HG03520 (cell line): ENCODE data around the gene EHMT2.
"Not testable (repeated sequence)": the region's sequence is repeated elsewhere in the genome, so short reads cannot be mapped to it uniquely, and the experiment has no call there.

Source experiments
- ATAC-seq: cut with Tn5 transposase; IDR thresholded peaks from one replicate; pipeline ENCODE4 v1.9.1; 2021; ENCODE audit warnings: mild to moderate bottlenecking, moderate library complexity; ENCODE audit not compliant: unreplicated experiment

The EHMT2 gene

GRCh38 chr6:31874084-31874670 lies 23.3 kb downstream of the EHMT2 start:
- no peak for ATAC-seq

- ATAC-seq: no peak
These were observed 26.3 kb downstream of the EHMT2 start for GRCh38 chr6:31871046-31871659.

- ATAC-seq: no peak
These were observed 27.0 kb downstream of the EHMT2 start for GRCh38 chr6:31870385-31870921.

GRCh38 chr6:31869343-31869742 lies 28.2 kb downstream of the EHMT2 start:
- no peak for ATAC-seq

DNA sequence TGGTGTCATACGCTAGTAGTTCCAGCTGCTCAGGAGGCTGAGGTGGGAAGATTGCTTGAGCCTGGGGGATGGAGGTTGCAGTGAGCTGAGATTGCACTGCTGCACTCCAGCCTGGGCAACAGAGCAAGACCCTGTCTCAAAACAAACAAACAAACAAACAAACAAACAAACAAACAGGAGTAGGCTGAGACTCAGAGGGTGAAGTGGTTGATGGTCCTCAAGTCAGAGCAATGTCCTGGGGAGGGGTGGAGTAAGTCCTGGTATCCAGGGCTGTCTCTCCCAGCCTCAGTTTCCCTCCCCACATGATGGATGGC lies 28.9 kb downstream of the EHMT2 start:
- ATAC-seq: not testable (repeated sequence)

GRCh38 chr6:31865205-31866118 lies 32.0 kb downstream of the EHMT2 start:
- ATAC-seq: no peak

GRCh38 chr6:31864818-31865204 lies 32.7 kb downstream of the EHMT2 start:
- no peak for ATAC-seq

DNA sequence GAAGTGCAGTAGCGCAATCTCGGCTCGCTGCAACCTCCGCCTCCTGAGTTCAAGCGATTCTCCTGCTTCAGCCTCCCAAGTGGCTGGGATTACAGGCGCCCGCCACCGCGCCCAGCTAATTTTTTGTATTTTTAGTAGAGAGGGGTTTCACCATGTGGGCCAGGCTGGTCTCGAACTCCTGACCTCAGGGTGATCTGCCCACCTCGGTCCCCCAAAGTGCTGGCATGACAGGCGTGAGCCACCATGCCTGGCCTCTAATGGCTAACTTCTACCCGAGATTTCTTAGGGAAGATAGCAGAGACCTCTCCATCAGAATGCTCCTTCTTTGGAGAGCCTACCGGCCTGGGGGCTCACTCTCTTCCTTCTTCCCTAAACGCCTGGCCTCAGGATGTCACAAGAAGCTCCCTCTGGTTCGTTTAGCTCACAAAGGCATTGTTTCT lies 33.4 kb downstream of the EHMT2 start:
- not testable (repeated sequence) for ATAC-seq

GRCh38 chr6:31862344-31863235 lies 34.9 kb downstream of the EHMT2 start, which contains the start of gene NEU1:
Gene NEU1, minus strand, starts transcription at chr6:31862821. Its CDS starts 45 bp downstream, at chr6:31862776.
- peak; percentile 83 for ATAC-seq

DNA sequence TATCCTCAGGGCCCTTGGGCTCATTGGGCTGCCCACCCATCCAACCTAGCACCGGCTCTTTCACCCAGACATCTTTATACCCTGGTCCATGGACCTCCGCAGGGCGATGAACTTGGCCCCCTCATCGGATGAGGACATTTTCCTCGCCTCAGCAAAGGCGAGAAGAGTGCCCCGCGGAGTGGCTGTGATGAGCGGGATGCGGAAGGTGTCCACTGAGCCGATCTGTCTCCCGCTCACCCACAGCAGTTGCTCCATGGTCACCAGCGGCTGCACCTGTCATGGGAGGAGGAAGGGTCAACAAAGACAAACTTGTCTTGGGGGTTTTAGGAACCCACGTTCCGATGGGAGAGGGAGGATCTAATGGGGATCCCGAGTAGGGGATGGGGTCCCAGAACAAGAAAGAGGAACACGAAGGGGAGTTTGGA lies 35.6 kb downstream of the EHMT2 start:
- no peak for ATAC-seq

DNA sequence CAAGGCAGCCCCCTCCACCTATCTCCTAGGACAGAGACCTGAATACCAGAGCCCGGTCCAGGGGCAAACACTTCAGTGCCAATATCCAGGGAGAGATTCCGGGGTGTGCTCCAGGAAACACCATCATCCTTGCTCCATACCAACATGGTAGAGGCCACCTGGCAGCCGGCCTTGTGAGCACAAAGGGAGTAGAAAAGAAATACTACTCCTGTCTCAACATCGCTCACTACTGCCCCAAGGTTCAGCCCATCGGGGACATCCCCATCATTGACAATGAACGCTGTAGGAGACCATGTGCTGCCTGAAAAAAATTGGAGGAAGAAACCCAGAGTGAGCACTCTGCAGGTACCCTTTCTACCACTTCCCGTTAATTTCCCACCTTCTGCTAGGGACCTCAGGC lies 36.3 kb downstream of the EHMT2 start:
- ATAC-seq: no peak

DNA sequence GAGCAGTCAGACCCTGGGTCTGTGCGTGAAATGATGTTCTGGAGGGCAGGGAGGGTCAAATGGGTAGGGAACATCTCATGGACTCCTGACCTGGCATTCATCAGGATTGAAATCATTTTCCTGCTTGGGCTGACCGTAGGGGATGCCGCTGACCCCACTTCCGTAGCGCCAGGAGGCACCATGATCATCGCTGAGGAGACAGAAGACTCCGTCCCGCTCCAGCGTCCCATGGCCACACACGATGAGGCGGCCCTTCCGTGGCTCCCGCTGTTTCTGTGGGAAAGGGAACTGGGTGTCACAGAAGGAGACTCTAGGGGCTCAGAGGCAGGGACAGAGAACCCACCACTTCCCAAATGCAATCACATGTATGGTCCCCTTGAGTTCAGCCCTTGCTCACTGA lies 37.1 kb downstream of the EHMT2 start:
- ATAC-seq: no peak

DNA sequence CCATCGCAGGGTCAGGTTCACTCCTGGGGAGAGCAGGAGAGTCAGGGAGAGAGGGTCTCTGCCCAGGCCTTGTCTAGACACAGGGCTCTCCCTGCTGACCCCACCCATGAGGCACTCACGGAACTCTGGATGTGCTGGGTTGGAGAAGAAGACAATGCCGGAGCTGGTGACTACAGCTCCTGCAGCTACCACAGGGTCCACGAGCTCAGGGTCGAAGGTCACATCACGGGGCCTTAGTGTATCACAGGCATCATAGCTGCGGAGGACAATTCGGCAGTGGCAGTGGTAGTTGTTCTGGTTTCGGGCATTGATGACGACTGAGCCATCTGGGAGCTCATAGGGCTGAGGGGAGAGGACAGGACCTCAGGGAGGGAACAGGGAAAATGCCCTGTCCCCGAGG lies 37.6 kb downstream of the EHMT2 start:
- ATAC-seq: no peak

GRCh38 chr6:31858707-31859106 lies 38.8 kb downstream of the EHMT2 start:
- ATAC-seq: no peak

- ATAC-seq: not testable (repeated sequence)
These were observed 39.7 kb downstream of the EHMT2 start for GRCh38 chr6:31857774-31858173.

DNA sequence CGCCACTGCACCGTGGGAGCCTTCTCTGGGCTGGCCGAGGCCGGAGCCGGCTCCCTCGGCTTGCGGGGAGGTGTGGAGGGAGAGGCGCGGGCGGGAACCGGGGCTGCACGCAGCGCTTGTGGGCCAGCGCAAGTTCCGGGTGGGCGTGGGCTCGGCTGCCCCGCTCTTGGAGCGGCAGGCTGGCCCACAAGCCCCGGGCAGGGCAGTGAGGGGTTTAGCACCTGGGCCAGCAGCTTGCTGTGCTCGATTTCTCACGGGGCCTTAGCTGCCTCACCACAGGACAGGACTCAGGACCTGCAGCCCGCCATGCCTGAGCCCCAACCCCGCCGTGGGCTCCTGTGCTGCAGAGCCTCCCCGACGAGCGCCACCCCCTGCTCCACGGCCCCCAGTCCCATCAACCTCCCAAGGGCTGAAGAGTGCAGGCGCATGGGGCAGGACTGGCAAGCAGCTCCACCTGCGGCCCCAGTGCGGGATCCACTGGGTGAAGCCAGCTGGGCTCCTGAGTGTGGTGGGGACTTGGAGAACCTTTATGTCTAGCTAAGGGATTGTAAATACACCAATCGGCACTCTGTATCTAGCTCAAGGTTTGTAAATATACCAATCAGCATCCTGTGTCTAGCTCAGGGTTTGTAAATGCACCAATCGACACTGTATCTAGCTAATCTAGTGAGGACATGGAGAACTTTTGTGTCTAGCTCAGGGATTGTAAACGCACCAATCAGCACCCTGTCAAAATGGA lies 45.3 kb downstream of the EHMT2 start:
- ATAC-seq: not testable (repeated sequence)

DNA sequence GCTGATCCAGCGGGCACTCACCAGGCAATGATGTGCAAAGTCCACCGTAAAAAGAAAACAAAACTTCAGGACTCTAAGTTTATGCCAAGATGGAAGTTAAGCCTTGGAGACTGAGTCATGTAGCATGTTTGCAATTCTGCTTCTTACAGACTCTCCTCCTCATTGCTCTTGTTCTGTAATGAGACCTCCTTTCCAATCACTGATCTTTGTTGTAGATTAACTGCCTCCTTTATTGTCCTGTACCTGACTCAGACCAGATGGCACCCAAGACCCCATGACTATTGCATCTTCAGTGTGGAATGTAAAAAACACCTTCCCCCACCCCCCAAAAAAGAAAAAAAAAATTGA lies 46.0 kb downstream of the EHMT2 start:
- ATAC-seq: no peak

DNA sequence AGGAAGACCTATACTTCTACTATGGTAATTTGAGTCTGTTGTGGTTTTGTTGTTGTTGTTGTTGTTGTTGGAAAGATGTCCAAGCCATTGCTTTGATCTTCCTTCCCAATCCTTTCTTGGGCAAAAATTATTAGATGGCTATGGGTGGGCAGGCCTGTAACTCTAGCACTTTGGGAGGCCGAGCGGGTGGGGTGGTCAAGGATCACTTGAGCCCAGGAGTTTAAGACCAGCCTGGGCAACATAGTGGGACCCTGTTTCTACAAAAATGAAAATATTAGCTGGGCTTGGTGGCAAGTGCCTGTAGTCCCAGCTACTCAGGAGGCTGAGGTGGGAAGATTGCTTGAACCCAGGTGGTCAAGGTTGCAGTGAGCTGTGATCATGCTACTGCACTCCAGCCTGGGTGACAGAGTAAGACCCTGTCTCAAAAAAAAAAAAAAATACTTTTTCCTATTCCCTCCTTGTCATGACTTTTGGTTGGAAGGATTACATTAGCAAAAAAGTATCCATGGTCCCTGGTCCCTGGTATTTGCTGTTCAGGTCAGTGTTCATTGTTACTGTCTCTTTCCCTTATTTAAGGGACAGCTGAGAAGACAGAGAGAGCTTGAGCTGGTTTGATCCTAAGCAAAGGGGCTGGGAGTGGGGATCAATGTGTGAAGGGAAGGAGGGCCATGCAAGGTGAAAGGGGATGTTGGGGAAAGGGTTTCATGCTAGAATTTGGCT lies 46.6 kb downstream of the EHMT2 start:
- ATAC-seq: no peak

DNA sequence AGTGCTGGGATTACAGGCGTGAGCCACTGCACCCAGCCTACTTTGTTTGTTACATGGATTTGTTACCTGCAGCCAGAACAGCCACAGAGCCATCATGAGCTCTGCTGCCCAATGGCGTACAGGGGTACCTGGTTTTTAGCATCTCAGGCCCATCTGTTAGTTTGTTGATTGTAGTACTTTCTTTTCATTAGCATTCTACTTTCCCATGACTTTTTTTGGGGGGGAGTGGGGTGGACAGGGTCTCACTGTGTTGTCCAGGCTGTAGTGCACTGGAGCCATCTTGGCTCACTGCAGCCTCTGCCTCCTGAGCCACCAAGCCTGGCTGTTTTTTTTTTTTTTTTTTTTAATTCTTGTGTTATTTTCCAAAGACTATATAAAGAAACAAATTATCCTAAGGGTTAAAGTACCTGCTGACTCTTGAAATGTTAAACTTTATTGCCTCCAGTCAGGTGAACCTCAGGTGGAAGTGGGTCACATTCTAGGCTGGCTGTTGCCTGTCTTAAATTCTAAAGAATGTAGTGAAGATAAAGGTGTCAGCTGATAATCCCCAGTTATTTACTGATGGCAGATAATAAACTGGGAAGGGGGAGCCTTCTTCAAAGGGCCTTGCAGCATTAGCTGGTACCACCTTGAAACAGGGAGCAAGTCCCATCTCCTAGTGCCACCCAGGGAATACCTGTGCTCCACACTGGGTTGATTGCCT lies 50.1 kb downstream of the EHMT2 start:
- no peak for ATAC-seq
